ENCODE measurements around the gene SLC23A1.
A peak's percentile ranks its signal among the peaks of the same experiment; 100 is the strongest.

SLC23A1 gene

DNA sequence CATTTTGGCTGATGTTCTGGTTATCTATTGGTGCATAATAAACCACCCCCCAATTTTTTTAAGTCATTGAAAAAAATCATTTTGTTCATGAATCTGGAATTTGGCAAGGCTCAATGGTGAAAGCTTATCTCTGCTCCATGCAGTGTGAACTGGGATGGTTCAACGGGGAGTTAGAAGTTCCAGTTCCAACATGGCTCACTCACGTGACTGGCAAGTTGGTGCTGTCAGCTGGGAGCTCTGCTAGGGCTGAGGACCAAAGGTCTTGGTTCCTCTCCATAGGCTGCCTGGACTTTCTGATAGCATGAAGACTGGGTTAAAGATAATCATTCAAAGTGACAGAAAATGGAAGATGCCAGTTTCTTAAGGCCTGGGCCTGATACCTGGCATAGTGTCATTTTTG, 23.9 kb upstream of the SLC23A1 start:
- DNase-seq (ENCODE audit: low read depth) = no peak

DNA sequence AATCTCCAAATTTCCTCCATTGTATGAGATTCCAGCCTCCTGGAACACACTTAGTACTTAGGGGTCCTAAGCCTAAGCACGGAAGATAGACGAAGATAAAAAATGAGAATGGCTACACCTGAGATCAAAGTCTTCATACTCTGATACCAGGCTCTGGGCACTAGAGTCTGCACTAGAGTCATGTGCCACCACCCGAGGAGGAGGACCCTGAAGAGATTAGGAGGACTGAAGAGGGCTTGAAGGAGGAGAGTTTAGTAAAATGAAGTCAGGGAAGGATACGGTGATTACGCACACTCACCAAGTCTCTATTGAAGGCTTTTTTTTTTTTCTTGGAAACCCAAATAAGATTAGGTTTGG, 21.4 kb upstream of the SLC23A1 start:
- no peak for DNase-seq (ENCODE audit: low read depth)

DNA sequence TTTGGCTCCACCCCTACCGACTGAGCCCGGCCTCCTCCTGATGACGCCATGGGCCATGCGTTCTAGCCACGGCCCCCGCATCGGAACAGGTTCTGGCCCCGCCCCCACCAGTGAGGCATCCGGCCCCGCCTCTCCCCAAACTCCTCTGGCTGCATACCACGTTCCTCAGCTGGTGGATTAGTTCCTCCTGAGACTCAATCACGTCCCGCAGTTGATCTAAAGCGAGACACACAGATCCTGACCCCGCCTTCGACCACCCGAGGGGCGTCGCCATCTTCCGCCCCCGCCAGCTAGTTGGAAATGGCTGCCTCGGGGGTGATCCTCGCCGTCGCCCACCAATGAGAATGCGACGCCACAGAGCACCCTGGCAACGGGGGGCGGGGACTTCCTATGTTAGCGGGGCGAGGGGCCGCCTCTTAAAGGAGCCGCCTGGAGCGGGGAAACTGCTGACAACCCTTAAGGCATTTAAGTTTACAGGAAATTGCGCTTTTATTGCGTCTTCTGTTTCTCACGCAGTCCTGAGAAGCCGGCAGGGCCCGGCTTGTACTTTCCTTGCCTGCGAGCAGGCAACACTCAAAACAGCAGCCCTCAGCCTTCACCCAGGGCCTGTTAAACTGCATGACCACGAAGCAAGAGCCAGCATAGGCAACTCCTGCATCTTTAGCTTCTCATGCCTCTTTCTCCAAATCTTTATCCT, 20.8 kb upstream of the SLC23A1 start, which contains the start of gene SPATA24:
Gene SPATA24 (minus strand): TSS at position 303 of the 697 bp plus-strand sequence. CDS start 29 bp downstream, at position 274.
- peak; percentile 94 for DNase-seq (ENCODE audit: low read depth)

DNA sequence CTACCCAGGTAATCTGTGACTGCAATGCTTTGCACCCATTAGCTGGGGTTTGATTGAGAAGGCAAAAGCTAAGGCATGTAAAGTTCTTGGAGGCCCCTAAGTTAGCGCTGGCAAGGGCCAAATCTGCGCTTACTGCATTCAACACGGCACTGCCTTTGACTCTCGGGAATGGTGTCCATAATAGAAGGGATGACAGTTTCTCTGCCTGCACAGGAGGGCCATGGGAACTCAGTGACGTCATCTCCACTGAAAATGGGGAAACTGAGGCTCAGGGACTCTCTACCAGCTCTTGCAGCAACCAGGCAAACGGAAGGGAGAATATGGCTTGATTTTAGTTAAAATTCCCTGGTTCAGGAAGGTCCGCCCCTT, 20.3 kb upstream of the SLC23A1 start:
- DNase-seq (ENCODE audit: low read depth) = no peak

DNA sequence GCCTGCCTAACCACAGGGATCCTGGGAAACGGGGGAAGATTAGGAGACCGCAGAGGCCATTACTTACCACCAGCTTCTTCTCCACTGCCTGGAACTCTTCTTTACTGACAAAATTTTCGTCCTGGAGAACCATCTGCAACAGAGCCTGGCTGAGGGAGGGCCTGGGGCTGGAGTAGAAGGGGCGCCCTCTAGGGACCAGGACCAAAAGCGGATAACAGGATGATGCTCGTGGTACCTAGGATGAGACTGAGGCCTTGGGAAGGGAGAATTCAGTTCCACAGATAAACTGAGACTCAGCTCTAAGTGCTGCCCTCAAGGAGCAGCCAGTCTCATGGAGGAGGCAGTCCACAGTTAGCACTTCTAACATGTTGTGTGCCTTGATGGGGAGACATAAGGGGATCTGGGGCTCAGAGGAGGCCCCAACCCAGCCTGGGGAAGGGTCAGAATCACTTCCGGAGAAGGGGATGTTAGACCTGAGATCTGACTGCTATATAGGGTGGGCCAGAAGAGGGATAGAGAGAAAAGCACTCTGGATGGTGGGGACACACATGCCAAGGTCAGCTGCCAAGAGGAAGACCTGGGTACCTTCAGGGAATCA, 19.6 kb upstream of the SLC23A1 start:
- no peak for DNase-seq (ENCODE audit: low read depth)

DNA sequence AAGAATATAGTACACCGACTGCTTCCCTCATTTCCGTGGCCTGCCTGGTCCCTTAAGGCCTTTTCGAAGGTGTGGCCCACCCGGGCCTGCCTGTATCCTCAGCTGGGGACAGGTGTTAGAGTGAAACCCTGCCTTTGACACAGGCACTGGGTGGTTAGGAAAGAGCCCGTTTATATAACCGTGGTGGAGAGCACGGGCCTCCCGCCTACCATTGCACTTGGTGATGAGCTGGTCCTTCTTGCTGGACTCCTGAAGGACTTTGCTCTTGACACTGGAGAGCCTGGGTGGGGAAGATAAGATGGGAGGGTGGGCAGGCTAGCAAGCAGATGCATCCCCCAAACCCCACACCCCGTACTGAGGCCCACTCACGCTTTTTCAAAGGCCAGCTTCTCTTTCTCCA, 18.4 kb upstream of the SLC23A1 start:
- DNase-seq (ENCODE audit: low read depth) = no peak

DNA sequence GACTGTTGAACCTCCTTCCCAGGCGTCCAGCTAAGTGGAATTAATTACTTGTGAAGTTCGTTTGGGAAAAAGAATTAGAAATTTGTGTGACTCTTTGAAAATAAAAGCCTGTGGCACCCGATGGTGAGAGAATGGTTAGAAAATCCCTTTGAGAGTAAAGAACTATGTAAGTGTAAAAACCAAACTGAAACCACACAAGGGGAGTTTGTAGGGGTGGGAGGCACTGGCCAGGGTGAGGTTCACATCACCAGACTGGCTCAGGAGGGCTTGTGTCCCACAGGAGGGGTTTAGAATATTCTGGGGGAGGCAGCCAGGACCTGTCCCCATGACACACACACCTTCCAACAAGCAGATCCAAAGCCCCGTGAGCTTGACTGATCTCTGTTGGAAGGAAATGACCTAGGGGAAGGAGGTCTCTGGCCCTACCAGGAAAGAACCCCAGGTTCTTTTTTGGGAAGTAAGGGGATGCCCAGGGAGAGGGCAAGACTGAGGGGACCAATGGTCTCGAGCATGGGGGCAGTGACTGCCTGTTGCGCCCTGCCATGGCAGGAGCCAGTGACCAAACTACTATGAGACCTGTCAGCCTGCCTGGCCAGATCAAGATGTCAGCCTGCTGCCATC, 16.5 kb upstream of the SLC23A1 start:
- DNase-seq (ENCODE audit: low read depth) = no peak

DNA sequence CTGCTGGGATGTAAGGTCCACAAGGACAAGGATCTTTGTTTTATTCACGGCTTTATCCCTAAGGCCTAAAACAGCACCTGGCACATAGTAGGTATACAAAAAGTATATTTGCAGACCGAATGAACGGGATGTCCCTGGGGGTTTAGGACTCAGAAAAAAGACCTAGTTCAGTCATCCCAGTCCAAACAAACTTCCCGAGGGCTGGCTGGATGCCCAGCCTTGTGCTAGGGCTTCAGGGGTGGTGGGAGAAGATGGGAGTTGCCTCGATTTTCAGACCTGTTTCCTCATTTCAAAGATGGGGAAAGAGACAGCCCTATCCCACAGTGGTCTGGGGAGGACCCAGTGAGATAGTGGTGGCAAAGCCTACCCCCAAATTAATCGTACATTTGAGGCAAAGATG, 14.8 kb upstream of the SLC23A1 start:
- no peak for DNase-seq (ENCODE audit: low read depth)

DNA sequence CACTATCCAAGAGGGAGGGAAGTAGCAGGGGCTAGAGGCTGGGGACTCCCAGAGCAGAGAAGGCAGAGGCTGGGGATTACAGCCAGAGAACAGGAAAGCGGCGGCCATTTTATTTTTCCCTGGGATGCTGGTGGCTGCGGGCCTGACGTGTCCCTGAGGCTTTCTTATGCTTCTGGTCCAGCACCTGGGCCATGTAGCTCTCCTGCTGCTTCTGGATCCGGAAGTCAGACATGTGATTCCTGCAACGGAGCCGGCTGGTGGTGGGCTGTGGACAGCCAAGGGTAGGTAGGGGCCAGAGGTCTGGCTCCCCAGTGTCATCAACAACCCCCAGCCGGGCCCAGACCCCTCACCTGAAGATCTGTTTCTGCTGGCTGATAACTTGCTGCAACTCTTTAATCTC, 13.6 kb upstream of the SLC23A1 start:
- DNase-seq (ENCODE audit: low read depth) = no peak

DNA sequence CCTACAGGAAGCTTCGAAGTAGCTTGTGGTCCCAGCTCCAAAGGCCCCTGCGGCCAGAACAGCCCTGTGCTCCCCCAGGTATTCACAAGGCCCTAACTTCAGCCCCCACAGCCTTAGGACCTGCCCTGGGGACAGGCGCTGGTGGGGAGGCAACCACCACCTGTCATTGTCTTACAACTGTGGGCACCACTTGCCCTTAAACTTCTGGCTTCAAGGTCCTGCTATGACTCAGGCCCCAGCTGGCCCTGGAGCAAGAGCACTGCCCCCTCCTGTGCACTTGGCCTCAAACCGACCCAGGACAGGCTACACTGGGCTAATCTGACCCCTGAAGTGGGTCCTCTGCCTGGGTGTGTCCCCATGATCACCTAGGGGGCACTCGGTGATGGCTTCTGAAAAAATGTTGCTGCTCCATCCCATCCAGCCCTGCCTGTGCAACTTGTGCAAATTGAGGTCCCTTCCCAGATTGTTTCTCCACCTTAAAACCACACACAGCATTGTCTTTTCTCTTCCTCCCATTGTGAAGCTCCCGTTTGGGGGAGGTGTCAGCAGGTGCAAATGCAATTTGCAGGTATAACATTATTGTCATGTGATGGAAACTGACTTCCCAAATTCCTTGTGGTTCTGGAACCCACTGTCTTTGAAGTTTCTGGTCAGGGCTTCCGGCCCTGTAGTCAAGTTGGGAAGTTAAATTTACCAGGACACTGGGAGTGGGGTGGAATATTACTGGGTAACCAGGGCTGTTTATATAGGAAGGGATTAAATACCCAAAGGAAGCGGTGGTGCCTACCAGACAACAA, 12.9 kb upstream of the SLC23A1 start:
- DNase-seq (ENCODE audit: low read depth) = no peak

DNA sequence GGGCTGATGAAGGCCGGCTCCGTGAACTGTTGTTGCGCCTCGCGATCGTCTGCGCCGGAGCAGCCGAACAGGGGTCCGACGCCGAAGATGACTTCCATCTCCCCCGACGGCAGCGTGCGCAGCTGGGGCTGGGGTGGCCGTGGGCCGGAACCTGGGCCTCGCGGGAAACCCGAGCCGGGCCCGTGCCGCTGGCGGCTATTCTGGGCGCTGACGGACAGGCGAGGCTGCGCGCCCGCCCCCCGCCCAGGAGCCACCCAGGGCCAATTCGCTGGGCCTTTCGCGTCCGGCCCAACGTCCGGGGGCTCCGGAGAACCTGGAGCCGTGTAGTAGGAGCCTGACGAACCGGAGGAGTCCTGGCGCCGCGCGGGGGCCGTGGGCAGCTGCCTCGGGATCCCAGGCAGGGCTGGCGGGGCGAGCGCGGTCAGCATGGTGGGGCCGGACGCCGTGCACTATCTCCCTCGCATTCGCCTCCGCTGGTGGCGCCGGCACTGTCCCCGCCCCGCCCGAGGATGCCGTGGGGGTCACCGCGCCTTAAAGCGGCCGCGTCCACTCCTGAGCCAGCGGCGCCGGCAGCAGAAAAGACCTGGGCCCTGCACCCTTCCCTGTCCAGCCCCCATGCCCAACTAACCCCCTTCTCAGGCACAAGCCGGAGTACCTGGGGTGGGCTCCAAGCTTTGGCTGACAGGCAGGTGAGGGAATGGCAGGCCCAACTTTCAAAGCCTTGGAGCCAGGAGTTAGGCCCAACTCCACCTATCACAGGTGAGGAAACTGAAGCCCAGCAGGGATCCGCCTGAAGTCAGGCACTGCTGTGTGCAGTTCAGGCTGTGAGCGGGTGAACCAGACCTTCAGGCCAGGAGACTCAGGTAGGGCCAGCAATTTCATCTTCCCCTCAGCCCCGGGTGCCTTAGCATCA, 11.8 kb upstream of the SLC23A1 start, which contains the start of gene PROB1:
Gene PROB1 (minus strand): TSS at position 451 of the 913 bp plus-strand sequence. CDS start 23 bp downstream, at position 428.
- DNase-seq (ENCODE audit: low read depth) = no peak

DNA sequence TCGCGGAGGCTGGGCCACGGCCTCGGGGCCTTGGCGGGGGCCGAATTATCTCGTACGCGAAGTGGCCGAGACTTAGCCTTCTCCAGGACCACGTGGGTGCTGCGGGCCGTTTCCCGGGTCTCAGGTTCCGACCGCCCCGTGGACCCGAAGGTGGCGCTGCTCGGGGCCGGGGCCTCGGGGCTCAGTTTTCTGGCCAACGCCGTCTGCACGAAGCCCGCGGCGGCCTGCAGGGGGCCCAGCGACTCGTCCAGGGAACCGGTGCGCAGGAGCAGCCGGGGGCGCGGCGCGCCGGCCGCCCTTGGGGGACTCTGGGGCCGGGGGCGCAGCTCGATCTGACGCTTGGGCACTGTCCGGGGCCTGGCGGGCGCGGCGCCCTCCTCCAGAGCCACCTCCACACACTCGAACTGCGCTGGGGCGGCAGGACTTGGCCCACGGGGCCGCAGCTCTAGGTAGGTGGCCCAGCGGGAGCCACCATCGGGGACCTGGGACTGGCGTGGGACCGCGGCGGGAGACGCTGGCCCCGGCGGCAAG, 11.1 kb upstream of the SLC23A1 start:
- peak; percentile 46 for DNase-seq (ENCODE audit: low read depth)

DNA sequence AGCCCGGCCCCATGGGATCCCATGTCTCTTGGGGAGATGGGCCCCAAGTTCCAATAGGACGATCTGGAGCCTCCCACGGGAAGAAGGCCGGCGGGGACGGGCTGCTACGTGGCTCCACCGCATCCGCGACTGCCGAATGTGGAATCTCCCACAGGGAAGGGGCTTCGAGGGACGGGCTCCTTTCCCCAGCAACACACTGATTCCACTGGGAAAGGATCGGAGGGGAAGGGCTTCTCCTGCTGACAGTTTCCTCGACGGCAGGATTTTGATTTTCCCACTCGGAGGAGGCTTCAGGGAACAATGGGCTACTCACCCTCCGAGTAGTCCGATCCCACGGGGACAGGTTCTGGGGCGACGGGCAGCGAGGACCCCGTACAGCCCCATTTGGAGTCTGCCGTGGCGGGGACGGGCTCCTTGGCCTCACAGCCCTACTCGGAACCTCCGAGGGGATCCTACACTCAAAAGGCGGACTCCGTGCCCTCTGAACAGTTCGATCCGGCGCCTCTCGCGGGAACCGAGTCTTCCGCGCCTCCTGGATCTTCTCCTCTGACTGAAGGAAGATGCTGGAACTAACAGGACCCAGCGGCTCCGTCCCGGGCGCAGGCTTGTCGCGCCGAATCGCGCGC, 10.5 kb upstream of the SLC23A1 start:
- DNase-seq (ENCODE audit: low read depth) = no peak

DNA sequence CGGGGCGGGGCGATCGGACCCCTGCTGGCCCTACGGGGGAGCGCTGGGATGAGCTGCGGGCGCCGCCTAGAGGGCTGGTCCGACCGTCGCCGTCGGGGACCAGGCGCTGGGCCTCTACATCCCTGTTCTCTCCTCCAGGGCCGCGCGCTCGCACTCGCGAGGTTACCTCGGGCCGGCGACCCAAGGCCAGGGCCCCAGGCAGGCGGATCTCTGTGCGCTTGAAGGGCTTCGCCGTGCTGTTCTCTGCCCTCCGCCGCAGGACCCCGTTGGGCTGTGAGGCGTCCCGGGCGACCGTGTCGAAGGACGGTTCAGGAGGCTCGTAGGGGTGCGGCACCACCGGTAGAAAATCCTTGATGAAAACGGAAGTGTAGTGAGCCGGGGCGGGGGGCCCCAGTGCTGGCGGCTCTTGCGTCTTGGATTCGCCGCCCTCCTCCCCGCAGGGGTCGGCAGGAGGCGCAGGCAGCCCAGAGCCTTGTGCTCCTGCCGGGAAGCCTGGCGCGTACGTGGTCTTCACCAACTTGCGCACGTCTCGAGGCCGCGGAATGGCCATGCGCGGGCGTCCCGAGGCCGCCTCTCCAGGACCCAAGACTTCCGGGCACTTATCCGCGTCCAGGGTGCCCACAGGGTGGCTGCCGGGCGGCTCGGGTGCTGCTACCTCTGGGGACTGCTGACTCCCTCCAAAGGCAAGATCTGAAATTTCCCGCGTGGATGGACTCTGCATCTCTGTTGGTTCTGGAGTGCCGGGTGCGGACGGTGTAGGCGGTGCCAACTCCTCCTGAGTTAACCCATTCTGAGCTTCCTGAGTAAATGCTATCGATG, 9.8 kb upstream of the SLC23A1 start:
- DNase-seq (ENCODE audit: low read depth) = peak; percentile 62

DNA sequence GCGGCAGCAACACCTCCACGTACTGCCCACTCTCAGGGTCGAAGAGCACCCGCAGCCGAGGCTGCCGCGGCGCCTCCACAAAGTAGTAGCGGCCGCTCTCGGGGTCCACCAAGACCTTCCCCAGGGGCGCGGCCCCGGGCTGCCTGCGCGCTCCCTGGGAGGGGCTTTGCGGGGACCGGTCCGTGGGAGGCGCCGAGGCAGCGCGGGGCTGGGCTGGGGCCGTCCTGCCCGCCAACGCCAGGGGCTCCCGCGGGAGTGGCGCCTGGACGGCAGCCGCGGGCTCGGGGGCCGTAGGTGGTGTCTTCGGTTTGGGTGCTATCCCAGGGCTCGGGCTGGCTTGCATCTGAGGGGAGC, 9.2 kb upstream of the SLC23A1 start:
- DNase-seq (ENCODE audit: low read depth) = no peak

DNA sequence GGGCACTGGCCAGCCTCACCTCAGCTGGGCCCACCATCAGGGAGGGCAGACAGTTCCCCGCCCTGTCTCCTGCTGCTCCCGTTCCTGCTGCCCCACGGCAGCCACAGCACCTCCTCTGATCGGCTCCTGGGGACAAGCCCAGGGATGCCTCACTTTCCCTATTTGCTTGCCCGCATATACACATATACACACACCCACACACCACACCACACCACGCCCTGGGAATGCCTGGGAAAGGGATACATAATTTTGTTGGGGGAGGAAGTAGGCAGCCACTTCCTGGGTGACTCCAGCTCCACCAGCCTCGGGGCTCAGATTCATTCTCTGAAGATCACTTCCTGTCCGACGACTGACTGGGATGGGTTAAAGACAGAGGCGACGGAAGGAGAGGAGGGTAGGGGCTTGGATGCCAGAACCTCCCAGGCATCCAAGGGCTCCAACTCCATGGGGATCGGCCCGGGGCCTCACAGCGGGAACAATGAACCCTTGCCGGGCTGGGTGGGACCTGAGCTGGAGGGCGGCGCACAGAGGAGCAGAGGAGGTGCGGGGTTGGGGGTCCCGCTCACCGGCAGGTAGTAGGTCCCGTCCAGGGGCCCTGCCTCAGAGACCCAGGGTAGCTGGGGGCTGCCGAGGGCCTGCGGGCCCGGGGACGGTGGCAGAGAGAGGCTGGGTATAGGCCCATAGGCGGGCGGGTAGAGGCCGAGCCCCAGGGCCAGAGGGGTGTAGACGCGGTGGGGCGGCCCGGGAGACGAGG, 8.7 kb upstream of the SLC23A1 start:
- no peak for DNase-seq (ENCODE audit: low read depth)

DNA sequence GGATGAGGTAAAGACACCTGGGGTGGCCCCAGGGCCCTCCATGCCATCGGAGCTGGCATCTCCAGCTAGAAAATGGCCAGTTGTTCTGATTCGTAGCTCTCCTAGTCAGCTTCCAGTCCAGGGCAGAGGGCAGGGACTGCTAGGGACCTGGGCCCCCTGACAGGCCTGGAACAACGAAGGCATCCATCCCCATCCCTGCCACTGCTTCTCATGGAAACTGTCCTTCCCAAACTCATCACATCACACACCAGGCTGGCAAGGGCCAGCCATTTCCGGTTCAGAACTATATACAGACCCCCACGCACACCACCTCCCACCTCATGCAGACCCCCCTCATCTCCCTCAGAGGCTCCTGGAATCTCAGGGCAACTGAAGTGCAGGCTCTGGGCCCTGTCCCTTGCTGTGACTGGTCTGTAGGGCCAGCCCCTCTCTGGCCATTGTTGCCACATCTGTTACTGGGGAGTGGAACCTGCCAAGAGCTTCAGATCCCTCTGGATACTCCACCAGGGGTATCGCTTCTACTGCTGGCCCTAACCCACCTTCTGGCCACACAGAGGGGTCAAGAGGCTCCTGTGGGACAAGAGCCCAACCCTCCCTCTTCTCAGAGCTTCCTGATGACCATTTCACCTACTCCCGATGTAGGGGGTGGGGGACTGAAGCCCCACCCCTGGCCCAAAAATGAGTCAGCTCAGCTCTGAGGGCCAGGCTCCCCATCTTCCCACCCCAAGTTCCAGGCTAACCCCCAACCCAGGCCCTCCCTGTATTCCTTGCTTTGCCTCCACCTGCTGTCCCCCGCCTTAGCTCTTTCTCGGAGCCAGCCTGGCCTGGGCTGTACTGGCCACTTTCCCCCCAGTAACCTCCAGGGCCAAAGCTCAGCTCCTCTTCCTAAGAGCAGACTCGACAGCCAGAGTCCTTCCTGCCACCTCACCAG, 7.8 kb upstream of the SLC23A1 start:
- no peak for DNase-seq (ENCODE audit: low read depth)
